ENCODE data around the gene TACC2. TPM values are rescaled to one million over a fixed set of nuclear protein-coding genes. Genes with fewer than 3 reads are reported as not detected.
A peak's percentile ranks its signal among the peaks of the same experiment; 100 is the strongest.

Gene TACC2
- total and polyA plus RNA-seq, 4 donors: 43.3 to 309 (median 127) TPM

DNA sequence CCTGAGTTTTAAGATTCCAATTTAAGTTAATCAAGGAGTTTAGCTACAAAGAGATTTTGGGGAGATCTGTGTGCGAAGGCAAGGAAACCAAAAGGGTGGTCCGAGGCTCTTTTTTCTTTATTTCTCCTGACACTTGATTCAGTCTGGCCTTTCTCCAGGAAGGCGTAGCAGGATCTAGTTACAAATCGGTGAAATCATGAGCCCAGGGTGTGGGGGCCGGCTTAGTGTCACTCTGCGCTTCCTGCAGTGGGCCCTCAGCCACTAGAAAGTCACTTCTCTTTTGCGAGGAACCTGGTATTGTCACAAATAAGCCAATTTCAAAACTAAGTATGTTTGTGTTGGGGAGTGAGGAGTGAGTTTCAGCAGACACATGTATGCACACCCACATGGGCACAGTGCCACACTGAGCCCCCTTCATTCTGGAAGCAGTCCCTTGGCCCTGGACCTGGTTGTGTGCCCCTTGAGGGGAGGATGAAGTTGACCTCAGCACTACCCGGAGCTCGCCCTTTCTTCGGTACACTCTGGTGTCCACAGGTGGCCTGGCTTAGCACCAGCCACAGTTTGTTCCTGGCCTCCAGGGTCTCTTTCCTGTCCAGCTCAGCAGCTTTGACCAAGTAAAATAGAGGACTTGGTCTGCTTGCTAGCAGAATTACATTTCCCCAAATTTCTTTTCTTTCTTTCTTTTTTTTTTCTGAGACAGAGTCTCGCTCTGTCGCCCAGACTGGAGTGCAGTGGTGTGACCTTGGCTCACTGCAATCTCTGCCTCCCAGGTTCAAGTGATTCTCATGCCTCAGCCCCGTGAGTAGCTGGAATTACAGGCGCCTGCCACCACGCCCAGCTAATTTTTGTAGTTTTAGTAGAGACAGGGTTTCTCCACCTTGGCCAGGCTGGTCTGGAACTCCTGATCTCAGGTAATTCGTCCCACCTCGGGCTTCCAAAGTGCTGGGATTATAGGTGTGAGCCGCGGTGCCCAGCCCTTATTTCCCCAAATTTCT lies 198.2 kb downstream of the TACC2 start:
- WGBS, 2 donors: 73 to 77% methylated on average over 19 of the region's 19 CpGs
- H3K9ac ChIP-seq (ENCODE audit: insufficient read depth in 1 of 2, low read length in 2 of 2): no peak overlapping the region
- DNase-seq (peak in 1 of 3 donors; percentile 49), ATAC-seq (ENCODE audit: insufficient read depth, low FRiP score) (no peak)
- H3K27ac ChIP-seq (ENCODE audit: low read depth in 1 of 2, low read length in 1 of 2): peak overlapping the region; percentile 11 to 68
- H3K36me3 ChIP-seq (ENCODE audit: control insufficient read depth in 4 of 4, insufficient read depth in 4 of 4, low read length in 4 of 4): peaks cover 0 to 5% (median 0%) of the 10 kb centered on the region in 4 donors
- H3K4me3 ChIP-seq: no peak overlapping the region
- no peak for TF ChIP-seq CTCF (IDR thresholded peaks at IDR 0.05; ENCODE audit: control extremely low read depth, extremely low read depth)
- peaks cover 0 to 18% (median 4%) of the 10 kb centered on the region in 5 donors for H3K4me1 ChIP-seq (ENCODE audit: control insufficient read depth in 5 of 5, insufficient read depth in 5 of 5, low read length in 5 of 5)
- H3K27me3 ChIP-seq (ENCODE audit: control insufficient read depth in 3 of 3, insufficient read depth in 3 of 3, low read length in 2 of 3): no peaks in the 10 kb centered on the region
- no peaks in the 10 kb centered on the region for H3K9me3 ChIP-seq (ENCODE audit: control insufficient read depth in 4 of 4, insufficient read depth in 3 of 4, low read length in 3 of 4)

GRCh38 chr10:122188706-122189105 lies 199.7 kb downstream of the TACC2 start:
- no peak overlapping the region for H3K27ac ChIP-seq (ENCODE audit: low read depth in 1 of 2, low read length in 1 of 2)
- no peak for TF ChIP-seq CTCF (IDR thresholded peaks at IDR 0.05; ENCODE audit: control extremely low read depth, extremely low read depth)
- no peak overlapping the region for H3K4me3 ChIP-seq
- peaks cover 0 to 8% (median 0%) of the 10 kb centered on the region in 4 donors for H3K36me3 ChIP-seq (ENCODE audit: control insufficient read depth in 4 of 4, insufficient read depth in 4 of 4, low read length in 4 of 4)
- WGBS, 2 donors: 87 to 89% methylated on average over 11 of the region's 11 CpGs
- DNase-seq (no peak), ATAC-seq (ENCODE audit: insufficient read depth, low FRiP score) (no peak)
- H3K9me3 ChIP-seq (ENCODE audit: control insufficient read depth in 4 of 4, insufficient read depth in 3 of 4, low read length in 3 of 4): no peaks in the 10 kb centered on the region
- H3K27me3 ChIP-seq (ENCODE audit: control insufficient read depth in 3 of 3, insufficient read depth in 3 of 3, low read length in 2 of 3): no peaks in the 10 kb centered on the region
- H3K4me1 ChIP-seq (ENCODE audit: control insufficient read depth in 5 of 5, insufficient read depth in 5 of 5, low read length in 5 of 5): peaks cover 0 to 11% (median 3%) of the 10 kb centered on the region in 5 donors
- no peak overlapping the region for H3K9ac ChIP-seq (ENCODE audit: insufficient read depth in 1 of 2, low read length in 2 of 2)

GRCh38 chr10:122189185-122189584 lies 200.2 kb downstream of the TACC2 start:
- peaks cover 0 to 7% (median 0%) of the 10 kb centered on the region in 4 donors for H3K36me3 ChIP-seq (ENCODE audit: control insufficient read depth in 4 of 4, insufficient read depth in 4 of 4, low read length in 4 of 4)
- DNase-seq (no peak), ATAC-seq (ENCODE audit: insufficient read depth, low FRiP score) (no peak)
- H3K4me3 ChIP-seq: no peak overlapping the region
- TF ChIP-seq CTCF (IDR thresholded peaks at IDR 0.05; ENCODE audit: control extremely low read depth, extremely low read depth): no peak
- no peak overlapping the region for H3K9ac ChIP-seq (ENCODE audit: insufficient read depth in 1 of 2, low read length in 2 of 2)
- H3K27ac ChIP-seq (ENCODE audit: low read depth in 1 of 2, low read length in 1 of 2): no peak overlapping the region
- no peaks in the 10 kb centered on the region for H3K27me3 ChIP-seq (ENCODE audit: control insufficient read depth in 3 of 3, insufficient read depth in 3 of 3, low read length in 2 of 3)
- peaks cover 0 to 11% (median 3%) of the 10 kb centered on the region in 5 donors for H3K4me1 ChIP-seq (ENCODE audit: control insufficient read depth in 5 of 5, insufficient read depth in 5 of 5, low read length in 5 of 5)
- no peaks in the 10 kb centered on the region for H3K9me3 ChIP-seq (ENCODE audit: control insufficient read depth in 4 of 4, insufficient read depth in 3 of 4, low read length in 3 of 4)
- 86 to 94% methylated on average over 5 of the region's 5 CpGs for WGBS, 2 donors

Measured in lung (tissue), 12 donors.